DND-41 (cell line): Measurements from ENCODE around the gene TUBB8.
A peak's percentile ranks its signal among the peaks of the same experiment; 100 is the strongest.
"Not testable (repeated sequence)": the region's sequence is repeated elsewhere in the genome, so short reads cannot be mapped to it uniquely, and the experiment has no call there.

Experiments
- ATAC-seq: fragments of 200-7000 bp; cut with Tn5 transposase; 3 replicates; pipeline ENCODE4 v1.9.1; 2021; ENCODE audit warnings: low read depth; ENCODE audit not compliant: insufficient read depth
- DNase-seq: peaks from one replicate; pipeline ENCODE4 v3.0.0-alpha.2; 2020
- H2AFZ ChIP-seq: 2 replicates; pipeline ENCODE4 v1.6.0; 2012; ENCODE audit warnings: low read depth, low read length
- H3K27ac ChIP-seq: 2 replicates; pipeline ENCODE4 v1.5.1; 2012; ENCODE audit warnings: low read length, inconsistent platforms
- H3K27me3 ChIP-seq: fragments of 200-600 bp; sonication (generic); 2 replicates; pipeline ENCODE4 v1.6.0; 2012; ENCODE audit warnings: low read length, mild to moderate bottlenecking, inconsistent platforms; ENCODE audit not compliant: insufficient read depth, poor library complexity
- H3K36me3 ChIP-seq: 2 replicates; pipeline ENCODE4 v1.5.1; 2012; ENCODE audit warnings: low read length, inconsistent platforms; ENCODE audit not compliant: insufficient read depth
- H3K4me1 ChIP-seq: 2 replicates; pipeline ENCODE4 v1.5.1; 2012; ENCODE audit warnings: mild to moderate bottlenecking, low read length; ENCODE audit not compliant: insufficient read depth
- H3K4me2 ChIP-seq: 2 replicates; pipeline ENCODE4 v1.6.0; 2012; ENCODE audit warnings: mild to moderate bottlenecking, moderate library complexity, low read length, inconsistent platforms; ENCODE audit not compliant: insufficient read depth
- H3K4me3 ChIP-seq, 2 experiments: fragments of 200-600 bp in 1 of 2; shearing (Covaris generic) in 1 of 2; 2 replicates each; pipeline ENCODE4 v1.5.1; 2012 to 2016; ENCODE audit warnings: inconsistent platforms in 2 of 2, low read length in 2 of 2, mild to moderate bottlenecking in 2 of 2, low read depth in 1 of 2, moderate library complexity in 1 of 2
- H3K79me2 ChIP-seq: 2 replicates; pipeline ENCODE4 v1.6.0; 2012; ENCODE audit warnings: low read length, inconsistent platforms; ENCODE audit not compliant: insufficient read depth
- H3K9ac ChIP-seq: 2 replicates; pipeline ENCODE4 v1.6.0; 2012; ENCODE audit warnings: low read depth, mild to moderate bottlenecking, inconsistent platforms, low read length, moderate library complexity
- H3K9me3 ChIP-seq: 2 replicates; pipeline ENCODE4 v1.5.1; 2012; ENCODE audit warnings: low read length, moderate library complexity, mild to moderate bottlenecking, inconsistent platforms; ENCODE audit not compliant: insufficient read depth, severe bottlenecking
- H4K20me1 ChIP-seq: 2 replicates; pipeline ENCODE4 v1.6.0; 2012; ENCODE audit warnings: low read length; ENCODE audit not compliant: insufficient read depth

TUBB8 gene

DNA sequence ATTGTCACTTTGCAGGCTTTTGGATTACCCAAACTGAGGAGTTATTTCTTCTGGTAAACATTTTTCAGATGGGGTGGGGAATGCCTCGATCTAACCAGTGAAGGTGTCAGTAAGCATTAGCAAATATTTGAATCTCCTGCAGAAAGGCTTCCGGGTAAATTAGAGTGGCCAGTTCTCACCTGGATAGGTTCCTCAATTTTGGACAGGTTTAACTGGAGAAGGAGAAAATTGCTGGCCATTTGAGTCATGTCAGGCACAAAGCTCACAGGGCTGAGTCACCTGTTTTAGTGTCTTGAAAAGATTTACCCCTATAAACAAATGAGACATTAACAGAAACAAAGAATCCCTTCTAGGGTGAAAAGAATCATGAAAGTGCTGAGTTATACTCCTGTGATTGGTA is 830 bp upstream of the TUBB8 start:
- not testable (repeated sequence) for H3K27me3 ChIP-seq, H3K36me3 ChIP-seq, H3K9ac ChIP-seq, H3K27ac ChIP-seq, H3K9me3 ChIP-seq, H3K79me2 ChIP-seq, H3K4me1 ChIP-seq, H3K4me3 ChIP-seq, H2AFZ ChIP-seq, H3K4me2 ChIP-seq, ATAC-seq, DNase-seq, H4K20me1 ChIP-seq

DNA sequence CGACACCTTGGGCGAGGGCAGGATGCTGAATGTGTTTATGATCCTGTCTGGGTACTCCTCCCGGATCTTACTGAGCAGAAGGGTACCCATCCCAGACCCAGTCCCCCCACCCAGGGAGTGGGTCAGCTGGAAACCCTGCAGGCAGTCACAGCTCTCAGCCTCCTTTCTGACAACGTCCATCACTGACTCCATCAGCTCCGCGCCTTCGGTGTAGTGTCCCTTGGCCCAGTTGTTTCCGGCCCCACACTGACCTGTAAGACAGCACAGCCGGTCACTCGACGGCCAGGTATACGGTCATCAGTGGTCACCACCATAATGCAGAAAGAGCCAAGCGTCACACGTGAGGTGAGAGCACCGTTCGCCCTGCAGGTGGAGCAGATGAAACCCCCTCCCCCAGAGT is 1.2 kb downstream of the TUBB8 start:
- not testable (repeated sequence) for H3K27me3 ChIP-seq, H3K9me3 ChIP-seq, H4K20me1 ChIP-seq, H3K4me1 ChIP-seq, H3K36me3 ChIP-seq, H3K4me3 ChIP-seq, H3K79me2 ChIP-seq, ATAC-seq, DNase-seq, H3K27ac ChIP-seq, H2AFZ ChIP-seq, H3K4me2 ChIP-seq, H3K9ac ChIP-seq

DNA sequence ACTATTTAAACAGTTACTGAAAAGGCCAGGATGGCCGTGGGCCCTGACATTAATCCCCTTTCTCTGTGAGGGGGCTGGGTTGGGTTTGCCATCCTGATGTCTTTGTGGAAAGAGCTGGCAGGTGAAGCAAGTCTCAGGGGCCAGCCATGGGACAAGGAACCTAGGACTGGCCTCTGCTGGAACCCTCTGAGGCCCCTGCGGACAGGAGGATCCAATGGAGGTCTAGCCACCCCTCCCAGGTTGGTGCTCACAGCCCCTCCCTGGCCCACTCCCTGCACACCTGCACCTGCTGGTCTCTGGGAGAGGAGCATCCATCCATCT is 35.8 kb downstream of the TUBB8 start:
- not testable (repeated sequence) for H3K27ac ChIP-seq, H3K27me3 ChIP-seq, H2AFZ ChIP-seq, H3K79me2 ChIP-seq, H4K20me1 ChIP-seq, H3K4me1 ChIP-seq, H3K4me2 ChIP-seq, H3K36me3 ChIP-seq, H3K9ac ChIP-seq, DNase-seq, H3K4me3 ChIP-seq, H3K9me3 ChIP-seq
- ATAC-seq: 0 out of 3 replicates have a peak, but pooled peaks have one; percentile 7

DNA sequence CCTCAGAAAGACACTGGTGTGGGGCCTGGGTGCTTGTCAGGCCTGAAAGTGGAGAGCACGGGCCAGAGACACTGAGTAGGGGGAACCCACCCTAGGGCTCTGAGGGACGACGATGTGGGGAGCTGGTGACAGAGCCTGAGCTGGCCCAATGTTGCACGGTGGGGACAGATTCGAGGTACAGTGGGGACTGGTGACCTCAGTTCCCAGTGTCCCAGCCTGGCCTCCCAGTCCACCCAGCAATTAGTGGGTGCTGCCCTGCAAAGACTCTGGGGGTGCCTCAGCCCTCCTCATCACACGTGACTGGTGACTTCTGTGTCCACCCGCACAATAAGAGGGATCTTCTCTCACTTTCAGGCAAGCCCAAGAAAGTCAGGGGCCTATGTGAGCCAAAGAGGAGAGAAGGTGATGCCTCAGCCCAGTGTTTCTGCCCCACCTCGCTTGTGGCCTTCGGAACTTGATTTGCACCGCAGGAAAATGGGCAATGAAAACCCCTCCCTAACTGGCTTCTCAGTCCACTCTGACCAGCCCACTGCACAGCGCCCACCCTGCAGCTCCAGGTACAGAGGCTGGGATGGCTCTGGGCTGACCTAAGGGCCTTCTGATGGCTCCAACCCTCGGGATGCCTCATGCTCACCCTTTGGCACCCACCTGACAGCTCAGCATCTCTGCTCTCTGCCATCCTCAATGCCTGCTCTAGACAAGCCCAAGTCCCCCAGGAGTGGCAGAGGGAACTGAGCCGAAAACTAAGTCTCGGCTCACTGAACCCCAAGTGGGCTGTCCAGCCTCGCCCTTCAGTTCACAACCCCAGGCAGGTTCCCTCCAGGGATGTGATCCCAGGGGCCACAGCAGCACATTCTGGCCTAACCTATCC is 36.4 kb downstream of the TUBB8 start:
- H3K9ac ChIP-seq, H4K20me1 ChIP-seq, DNase-seq, H2AFZ ChIP-seq, H3K4me1 ChIP-seq, H3K4me2 ChIP-seq, H3K4me3 ChIP-seq, H3K9me3 ChIP-seq, H3K79me2 ChIP-seq, H3K27ac ChIP-seq, H3K27me3 ChIP-seq, H3K36me3 ChIP-seq: not testable (repeated sequence)
- ATAC-seq: peak; percentile 33; the same call in 1 of the 3 replicates

DNA sequence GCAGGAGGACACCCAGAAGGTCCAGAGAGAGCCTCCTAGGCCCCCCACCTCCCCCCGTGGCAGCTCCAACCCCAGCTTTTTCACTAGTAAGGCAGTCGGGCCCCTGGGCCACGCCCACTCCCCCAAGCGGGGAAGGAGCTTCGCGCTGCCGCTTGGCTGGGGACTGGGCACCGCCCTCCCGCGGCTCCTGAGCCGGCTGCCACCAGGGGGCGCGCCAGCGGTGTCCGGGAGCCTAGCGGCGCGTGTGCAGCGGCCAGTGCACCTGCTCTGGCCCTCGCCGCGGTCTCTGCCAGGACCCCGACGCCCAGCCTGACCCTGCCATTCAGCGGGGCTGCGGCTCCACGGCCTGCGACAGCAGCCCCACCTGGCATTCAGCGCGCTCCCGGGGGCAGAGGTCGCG is 37.8 kb downstream of the TUBB8 start:
- H3K36me3 ChIP-seq, ATAC-seq, H3K9me3 ChIP-seq, H2AFZ ChIP-seq, H3K27ac ChIP-seq, DNase-seq, H3K9ac ChIP-seq, H3K4me3 ChIP-seq, H3K4me1 ChIP-seq, H4K20me1 ChIP-seq, H3K27me3 ChIP-seq, H3K79me2 ChIP-seq, H3K4me2 ChIP-seq: not testable (repeated sequence)

DNA sequence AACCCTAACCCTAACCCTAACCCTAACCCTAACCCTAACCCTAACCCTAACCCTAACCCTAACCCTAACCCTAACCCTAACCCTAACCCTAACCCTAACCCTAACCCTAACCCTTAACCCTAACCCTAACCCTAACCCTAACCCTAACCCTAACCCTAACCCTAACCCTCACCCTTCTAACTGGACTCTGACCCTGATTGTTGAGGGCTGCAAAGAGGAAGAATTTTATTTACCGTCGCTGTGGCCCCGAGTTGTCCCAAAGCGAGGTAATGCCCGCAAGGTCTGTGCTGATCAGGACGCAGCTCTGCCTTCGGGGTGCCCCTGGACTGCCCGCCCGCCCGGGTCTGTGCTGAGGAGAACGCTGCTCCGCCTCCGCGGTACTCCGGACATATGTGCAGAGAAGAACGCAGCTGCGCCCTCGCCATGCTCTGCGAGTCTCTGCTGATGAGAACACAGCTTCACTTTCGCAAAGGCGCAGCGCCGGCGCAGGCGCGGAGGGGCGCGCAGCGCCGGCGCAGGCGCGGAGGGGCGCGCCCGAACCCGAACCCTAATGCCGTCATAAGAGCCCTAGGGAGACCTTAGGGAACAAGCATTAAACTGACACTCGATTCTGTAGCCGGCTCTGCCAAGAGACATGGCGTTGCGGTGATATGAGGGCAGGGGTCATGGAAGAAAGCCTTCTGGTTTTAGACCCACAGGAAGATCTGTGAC is 38.7 kb downstream of the TUBB8 start:
- DNase-seq, H3K4me2 ChIP-seq, H3K9me3 ChIP-seq, H3K27me3 ChIP-seq, H3K27ac ChIP-seq, H3K4me3 ChIP-seq, H3K36me3 ChIP-seq, H3K4me1 ChIP-seq, H4K20me1 ChIP-seq, H3K79me2 ChIP-seq, H2AFZ ChIP-seq, H3K9ac ChIP-seq, ATAC-seq: not testable (repeated sequence)
